Measurements from ENCODE around the gene C12orf42.

C12orf42 gene

DNA sequence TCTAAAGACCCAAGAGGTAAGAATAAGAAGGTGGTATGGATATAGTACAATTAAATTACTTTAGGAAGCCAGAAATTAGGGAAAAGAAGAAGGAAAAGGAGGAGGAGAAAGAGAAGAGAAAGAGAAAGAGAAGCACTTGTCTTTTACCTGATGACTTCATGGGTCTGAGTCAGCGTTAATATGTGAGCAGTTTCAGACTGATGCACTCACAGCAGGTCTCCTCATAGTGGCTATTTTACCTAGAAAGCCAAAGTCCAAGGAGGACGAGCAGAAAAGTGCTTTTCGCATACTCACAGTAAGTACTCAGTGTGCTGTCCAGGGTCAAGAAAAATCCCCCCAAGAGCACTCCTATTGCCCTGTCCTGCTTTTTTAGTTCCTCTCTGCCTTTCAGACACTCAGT, 222.1 kb downstream of the C12orf42 start:
- H3K4me3 ChIP-seq (ENCODE audit: low read depth, low read length): no peak overlapping the region
- TF ChIP-seq, protein P1, sequence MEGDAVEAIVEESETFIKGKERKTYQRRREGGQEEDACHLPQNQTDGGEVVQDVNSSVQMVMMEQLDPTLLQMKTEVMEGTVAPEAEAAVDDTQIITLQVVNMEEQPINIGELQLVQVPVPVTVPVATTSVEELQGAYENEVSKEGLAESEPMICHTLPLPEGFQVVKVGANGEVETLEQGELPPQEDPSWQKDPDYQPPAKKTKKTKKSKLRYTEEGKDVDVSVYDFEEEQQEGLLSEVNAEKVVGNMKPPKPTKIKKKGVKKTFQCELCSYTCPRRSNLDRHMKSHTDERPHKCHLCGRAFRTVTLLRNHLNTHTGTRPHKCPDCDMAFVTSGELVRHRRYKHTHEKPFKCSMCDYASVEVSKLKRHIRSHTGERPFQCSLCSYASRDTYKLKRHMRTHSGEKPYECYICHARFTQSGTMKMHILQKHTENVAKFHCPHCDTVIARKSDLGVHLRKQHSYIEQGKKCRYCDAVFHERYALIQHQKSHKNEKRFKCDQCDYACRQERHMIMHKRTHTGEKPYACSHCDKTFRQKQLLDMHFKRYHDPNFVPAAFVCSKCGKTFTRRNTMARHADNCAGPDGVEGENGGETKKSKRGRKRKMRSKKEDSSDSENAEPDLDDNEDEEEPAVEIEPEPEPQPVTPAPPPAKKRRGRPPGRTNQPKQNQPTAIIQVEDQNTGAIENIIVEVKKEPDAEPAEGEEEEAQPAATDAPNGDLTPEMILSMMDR (IDR thresholded peaks at IDR 0.05; ENCODE audit: low read depth, low read length): no peak

DNA sequence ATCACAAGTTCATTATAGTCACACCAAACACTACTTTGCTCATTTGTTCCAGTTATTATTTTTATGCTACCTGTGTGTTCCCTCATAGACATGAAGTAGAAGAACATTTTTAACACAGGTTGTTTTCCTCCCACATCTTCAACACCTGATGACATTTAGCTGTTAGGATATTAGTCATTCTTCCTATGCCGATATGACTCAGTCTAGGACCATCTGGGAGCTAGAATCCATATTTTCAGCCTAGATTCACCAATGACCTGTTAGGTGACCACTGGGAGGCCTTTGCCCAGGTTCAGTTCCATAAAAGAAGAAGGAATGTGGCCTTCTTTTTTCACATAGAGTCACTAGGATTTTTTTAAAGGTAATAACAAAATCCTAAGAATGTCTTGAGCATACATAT, 222.8 kb downstream of the C12orf42 start:
- no peak overlapping the region for H3K4me3 ChIP-seq (ENCODE audit: low read depth, low read length)
- TF ChIP-seq, protein P1 (IDR thresholded peaks at IDR 0.05; ENCODE audit: low read depth, low read length): no peak

DNA sequence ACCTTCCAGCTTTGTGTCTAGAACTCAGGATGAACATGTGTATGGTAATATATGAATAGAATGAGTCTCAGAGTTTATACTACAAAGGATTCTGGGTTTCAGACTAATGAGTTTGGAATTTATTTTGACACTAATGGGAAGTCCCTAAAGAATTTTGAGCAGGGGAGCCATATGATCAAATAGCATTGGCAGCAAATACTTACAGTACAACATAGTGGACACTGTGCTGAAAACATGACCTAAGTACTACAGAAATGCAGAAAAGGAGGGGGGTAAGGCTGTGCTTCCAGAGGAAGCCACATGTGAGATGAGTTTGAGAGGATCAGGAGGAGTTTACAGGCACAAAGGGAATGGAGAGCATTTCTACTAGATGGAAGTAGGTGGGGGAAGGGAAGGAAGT, 225.8 kb downstream of the C12orf42 start:
- TF ChIP-seq, protein P1 (IDR thresholded peaks at IDR 0.05; ENCODE audit: low read depth, low read length): no peak
- no peak overlapping the region for H3K4me3 ChIP-seq (ENCODE audit: low read depth, low read length)

DNA sequence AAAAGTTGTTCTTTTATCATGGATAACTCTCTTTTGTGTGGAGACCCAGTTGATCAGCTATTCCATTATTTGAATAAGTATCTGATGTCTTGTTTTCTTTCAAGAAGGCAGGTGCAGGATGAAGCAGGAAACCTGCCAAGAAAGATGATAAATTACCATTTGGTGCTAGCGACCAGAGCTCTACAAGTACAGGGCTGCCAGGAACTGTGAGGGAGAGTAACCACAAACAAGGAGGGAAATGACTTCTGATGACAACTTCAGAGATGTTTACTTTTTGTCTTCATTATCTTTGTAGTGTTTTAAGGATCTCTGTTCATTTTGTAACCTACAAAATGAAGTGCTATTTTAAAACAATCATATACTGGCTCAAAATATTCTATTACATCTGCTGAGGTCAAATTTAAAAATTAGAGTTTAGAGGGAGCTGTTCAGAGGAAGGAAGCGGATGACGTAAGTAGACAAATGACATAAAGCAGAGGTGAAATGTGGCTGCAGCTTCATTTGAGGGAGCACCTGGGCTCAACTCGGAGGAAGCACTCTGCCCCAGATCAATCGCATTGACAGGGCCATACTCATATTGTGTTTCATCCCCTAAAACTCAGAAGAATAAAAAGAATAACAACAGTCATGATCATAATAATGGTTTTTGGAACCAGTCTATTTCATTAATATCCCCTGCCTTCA, 226.8 kb downstream of the C12orf42 start:
- TF ChIP-seq, protein P1 (IDR thresholded peaks at IDR 0.05; ENCODE audit: low read depth, low read length): no peak
- no peak overlapping the region for H3K4me3 ChIP-seq (ENCODE audit: low read depth, low read length)

DNA sequence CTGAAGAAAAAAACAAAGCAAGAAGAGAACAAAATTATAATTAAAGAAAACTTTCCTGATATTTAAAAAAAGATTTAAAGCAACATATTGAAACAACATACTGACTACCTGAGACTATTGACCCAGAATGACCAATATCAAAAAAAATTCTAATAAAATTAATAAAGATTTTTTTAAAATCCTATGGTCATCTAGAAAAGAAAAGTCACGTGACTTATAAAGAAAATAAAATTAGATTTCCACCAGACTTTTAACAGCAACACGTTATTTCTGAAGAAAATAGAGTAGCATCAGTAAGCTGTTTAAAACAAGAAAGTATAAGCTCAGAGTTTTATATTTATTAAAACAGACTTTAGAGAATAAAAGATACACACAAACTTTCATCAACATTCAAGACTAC, 238.0 kb downstream of the C12orf42 start:
- no peak overlapping the region for H3K4me3 ChIP-seq (ENCODE audit: low read depth, low read length)
- TF ChIP-seq, protein P1 (IDR thresholded peaks at IDR 0.05; ENCODE audit: low read depth, low read length): no peak
